ENCODE results near the gene TMEM272. TPM values are rescaled to one million over a fixed set of nuclear protein-coding genes. Genes with fewer than 3 reads are reported as not detected.
A peak's percentile ranks its signal among the peaks of the same experiment; 100 is the strongest.

TMEM272 gene
- total RNA-seq, 1 donor from 2014 or later: not detected

DNA sequence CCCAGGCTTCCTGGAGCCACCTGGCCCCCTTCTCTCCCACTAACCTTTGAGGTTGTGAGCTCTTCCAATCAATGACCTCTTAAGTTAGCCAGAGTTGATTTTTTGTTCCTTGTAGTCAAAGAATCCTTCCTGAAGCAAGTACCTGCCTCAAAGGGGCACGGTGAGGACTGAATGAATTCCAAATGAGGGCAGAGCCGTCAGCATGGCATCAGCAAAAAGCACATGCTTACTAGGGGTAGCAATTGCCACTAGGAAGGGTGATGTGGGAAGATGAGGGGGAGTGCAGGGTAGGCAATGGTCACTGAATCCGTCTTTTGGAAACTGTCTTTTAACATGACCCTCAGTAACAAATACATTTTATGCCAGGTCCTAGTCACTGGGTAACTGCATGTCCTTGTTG, 25.4 kb downstream of the TMEM272 start:
- TF ChIP-seq CTCF (IDR thresholded peaks at IDR 0.05): no peak
- Mint-ChIP-seq H3K9me3 (no peaks in the 10 kb centered on the region), H3K4me1 (peaks cover 66% of the 10 kb centered on the region), H3K4me3 (no peak overlapping the region), H3K27me3 (no peaks in the 10 kb centered on the region), H3K27ac (peak overlapping the region; percentile 71), H3K36me3 (ENCODE audit: low read depth) (no peaks in the 10 kb centered on the region)
- ChIA-PET CTCF (no interaction called here), POLR2A (interaction anchor here (0.6 to 0.9 kb wide), 2 partner anchors 17 to 55 kb away, joined by 3 to 4 read pairs; no protein-coding TSS in a partner anchor)
- intact Hi-C loops (cut with micrococcal nuclease): loop anchor here (5.0 kb wide), 1 partner anchor 633 kb away; the partner anchor contains the start of gene VPS36
- no peak for DNase-seq
- no peak for ATAC-seq (ENCODE audit: low read depth)

DNA sequence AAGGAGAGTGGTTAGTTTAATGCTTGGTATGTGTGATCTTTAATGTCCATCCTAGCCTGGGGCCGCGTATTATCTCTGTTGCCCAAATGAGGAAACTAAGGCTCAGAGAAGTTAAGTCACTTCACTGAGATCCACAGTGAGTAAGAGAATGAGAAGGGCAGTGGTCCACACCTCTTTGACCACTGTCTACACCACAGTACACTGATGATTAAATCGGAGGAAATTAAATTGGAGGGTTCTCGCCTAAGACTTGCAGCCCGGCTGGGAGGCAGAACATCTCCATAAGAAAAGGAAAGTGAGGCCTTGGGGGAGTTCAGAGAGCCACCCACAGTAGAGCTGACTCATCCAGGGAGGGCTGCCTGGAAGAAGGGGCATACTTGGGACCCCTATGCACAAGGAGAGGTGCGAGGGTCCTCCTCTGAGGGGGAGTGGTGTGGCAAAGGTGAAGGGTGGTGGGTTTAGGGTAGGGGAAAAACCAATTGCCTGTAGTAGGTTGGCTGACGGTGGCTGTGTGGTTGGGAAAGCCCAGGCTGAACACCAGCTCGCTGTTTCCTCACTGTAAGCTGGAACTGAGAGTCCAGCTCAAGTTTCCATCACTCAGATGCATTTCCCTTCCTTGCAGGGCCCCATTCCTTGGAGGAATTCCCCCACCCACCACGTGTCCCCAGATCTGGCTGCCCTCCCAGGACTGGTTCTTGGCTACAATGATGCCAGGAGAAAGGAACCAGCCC, 26.0 kb downstream of the TMEM272 start:
- no peaks in the 10 kb centered on the region for H3K9me3 Mint-ChIP-seq
- peak overlapping the region; percentile 71 for H3K27ac Mint-ChIP-seq
- DNase-seq: no peak
- H3K4me1 Mint-ChIP-seq: peaks cover 62% of the 10 kb centered on the region
- intact Hi-C loops (cut with micrococcal nuclease): loop anchor here (5.0 kb wide), 1 partner anchor 633 kb away; the partner anchor contains the start of gene VPS36
- no peaks in the 10 kb centered on the region for H3K36me3 Mint-ChIP-seq (ENCODE audit: low read depth)
- TF ChIP-seq CTCF (IDR thresholded peaks at IDR 0.05): no peak
- ChIA-PET POLR2A (interaction anchor here (0.6 to 0.9 kb wide), 3 partner anchors 16 to 366 kb away, joined by 3 to 4 read pairs (median 4); partner anchors contain the start of gene INTS6), CTCF (interaction anchor here (0.6 kb wide), 1 partner anchor 14 kb away, joined by 3 read pairs; no protein-coding TSS in a partner anchor)
- H3K4me3 Mint-ChIP-seq: no peak overlapping the region
- peak; percentile 30 for ATAC-seq (ENCODE audit: low read depth)
- no peaks in the 10 kb centered on the region for H3K27me3 Mint-ChIP-seq

DNA sequence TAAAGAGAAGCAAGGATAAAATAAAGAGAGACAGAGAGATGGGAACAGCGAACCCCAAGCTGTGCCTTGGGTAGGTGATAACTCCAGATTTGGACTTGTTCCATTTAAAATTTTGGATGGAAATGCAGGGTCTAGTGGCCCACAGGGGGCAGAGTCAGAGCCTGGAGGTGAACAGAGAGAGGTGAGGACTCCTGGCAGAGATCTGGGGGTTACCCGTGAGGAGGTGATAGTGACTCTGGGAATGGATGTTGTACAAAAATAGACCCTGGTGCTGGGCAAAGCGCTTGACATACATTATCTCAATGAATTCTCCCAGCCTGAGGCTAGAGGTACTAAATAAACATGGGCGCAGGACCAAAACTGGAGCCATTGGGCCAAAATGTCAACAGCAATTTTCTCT, 26.7 kb downstream of the TMEM272 start:
- H3K9me3 Mint-ChIP-seq: no peaks in the 10 kb centered on the region
- H3K27me3 Mint-ChIP-seq: no peaks in the 10 kb centered on the region
- TF ChIP-seq CTCF (IDR thresholded peaks at IDR 0.05): no peak
- H3K27ac Mint-ChIP-seq: peak overlapping the region; percentile 9
- ChIA-PET CTCF (interaction anchor here (0.6 kb wide), 1 partner anchor 15 kb away, joined by 3 read pairs; no protein-coding TSS in a partner anchor), POLR2A (interaction anchor here (0.9 kb wide), 1 partner anchor 365 kb away, joined by 4 read pairs; the partner anchor contains the start of gene INTS6)
- H3K36me3 Mint-ChIP-seq (ENCODE audit: low read depth): no peaks in the 10 kb centered on the region
- intact Hi-C loops (cut with micrococcal nuclease): loop anchor here (5.0 kb wide), 1 partner anchor 634 kb away; the partner anchor contains the start of gene VPS36
- peaks cover 60% of the 10 kb centered on the region for H3K4me1 Mint-ChIP-seq
- H3K4me3 Mint-ChIP-seq: no peak overlapping the region
- no peak for ATAC-seq (ENCODE audit: low read depth)
- DNase-seq: no peak

GRCh38 chr13:51817717-51818116, 27.3 kb downstream of the TMEM272 start:
- CTCF ChIA-PET: no interaction called here
- POLR2A ChIA-PET: interaction anchor here (0.6 kb wide), 1 partner anchor 325 kb away, joined by 3 read pairs; no protein-coding TSS in a partner anchor
- H3K4me3 Mint-ChIP-seq: no peak overlapping the region
- no peaks in the 10 kb centered on the region for H3K36me3 Mint-ChIP-seq (ENCODE audit: low read depth)
- no peak for TF ChIP-seq CTCF (IDR thresholded peaks at IDR 0.05)
- H3K27ac Mint-ChIP-seq: peak overlapping the region; percentile 41
- H3K27me3 Mint-ChIP-seq: no peaks in the 10 kb centered on the region
- DNase-seq: no peak
- no peaks in the 10 kb centered on the region for H3K9me3 Mint-ChIP-seq
- no peak for ATAC-seq (ENCODE audit: low read depth)
- peaks cover 55% of the 10 kb centered on the region for H3K4me1 Mint-ChIP-seq
- intact Hi-C loops (cut with micrococcal nuclease): loop anchor here (5.0 kb wide), 1 partner anchor 635 kb away; the partner anchor contains the start of gene VPS36

All from activated B cell treated with CpG ODN at 0.5 μM for 24 hours (primary cell).